H1 (cell line): ENCODE data around the gene SLC27A5. TPM values are rescaled to one million over a fixed set of nuclear protein-coding genes. Genes with fewer than 3 reads are reported as not detected.

Experiments
- CTCF ChIA-PET: fragments of 300-600 bp; sonication (Branson Sonifier 250); formaldehyde crosslinking; loops from one replicate; lab custom pipeline; 2021; ENCODE audit not compliant: partially characterized antibody; lab: Charles Lee
- POLR2A ChIA-PET: fragments of 300-600 bp; sonication (Branson Sonifier 250); formaldehyde crosslinking; loops from one replicate; lab custom pipeline; 2021; ENCODE audit warnings: inconsistent platforms; ENCODE audit not compliant: partially characterized antibody; lab: Charles Lee
- DNase-seq, 2 experiments: peaks; one replicate each; pipeline versions ENCODE4 v3.0.0 to v3.0.0-alpha.2; 2010 to 2022; ENCODE audit warnings: low spot score in 2 of 2, low read depth in 1 of 2, mixed read lengths in 1 of 2
- FAIRE-seq: peaks from 2 replicates; lab custom pipeline; 2011; peaks lifted over from hg19 to GRCh38; lab: Jason Lieb, UNC
- H2AFZ ChIP-seq: 2 replicates; pipeline ENCODE4 v1.8.1; 2012; ENCODE audit warnings: low read length, inconsistent platforms
- H2AK5ac ChIP-seq: 2 replicates; pipeline ENCODE4 v1.6.1; 2013; ENCODE audit warnings: low read depth, low read length
- H2BK120ac ChIP-seq: replicated peaks from 2 replicates; pipeline ENCODE3; 2013; ENCODE audit warnings: low read depth, low read length, inconsistent platforms
- H2BK12ac ChIP-seq: 2 replicates; pipeline ENCODE4 v1.6.1; 2013; ENCODE audit warnings: low read depth, low read length
- H2BK15ac ChIP-seq: 2 replicates; pipeline ENCODE4 v1.6.1; 2013; ENCODE audit warnings: low read length
- H2BK20ac ChIP-seq: 2 replicates; pipeline ENCODE4 v1.6.1; 2013; ENCODE audit warnings: low read length
- H2BK5ac ChIP-seq: 2 replicates; pipeline ENCODE4 v1.6.1; 2013; ENCODE audit warnings: low read depth, low read length
- H3K14ac ChIP-seq: 2 replicates; pipeline ENCODE4 v1.6.1; 2013; ENCODE audit warnings: inconsistent platforms; ENCODE audit not compliant: insufficient read length
- H3K18ac ChIP-seq: 2 replicates; pipeline ENCODE4 v1.6.1; 2013; ENCODE audit warnings: low read length; ENCODE audit errors: extremely low read depth
- H3K23ac ChIP-seq: 2 replicates; pipeline ENCODE4 v1.6.1; 2013; ENCODE audit warnings: inconsistent platforms; ENCODE audit not compliant: insufficient read length
- H3K23me2 ChIP-seq: 2 replicates; pipeline ENCODE4 v1.6.1; 2013; ENCODE audit warnings: low read depth, low read length
- H3K27ac ChIP-seq: 2 replicates; pipeline ENCODE4 v1.6.1; 2011; ENCODE audit warnings: low read depth, low read length, inconsistent platforms
- H3K27me3 ChIP-seq, 4 experiments: replicated peaks in 1 of 4; 1 replicate in 1 of 4; 2 replicates in 3 of 4; pipeline versions ENCODE4 v1.6.1 to v1.8.1; 2011 to 2013; ENCODE audit warnings: low read length in 3 of 4, mild to moderate bottlenecking in 3 of 4, inconsistent platforms in 2 of 4, mixed read lengths in 2 of 4, moderate library complexity in 1 of 4; ENCODE audit not compliant: control insufficient read depth in 3 of 4, insufficient read depth in 3 of 4; ENCODE audit errors: extremely low read depth in 1 of 4
- H3K36me3 ChIP-seq, 4 experiments: 2 replicates each; pipeline versions ENCODE4 v1.6.1 to v1.8.1; 2011 to 2013; ENCODE audit warnings: mild to moderate bottlenecking in 4 of 4, low read length in 3 of 4, moderate library complexity in 2 of 4, control low read depth in 1 of 4, inconsistent platforms in 1 of 4; ENCODE audit not compliant: insufficient read depth in 4 of 4, control insufficient read depth in 2 of 4
- H3K4ac ChIP-seq: replicated peaks from 2 replicates; pipeline ENCODE3; 2013; ENCODE audit warnings: low read length, low read depth, mixed read lengths, inconsistent platforms; ENCODE audit not compliant: insufficient read length
- H3K4me1 ChIP-seq, 4 experiments: replicated peaks in 1 of 4; 1 replicate in 1 of 4; 2 replicates in 3 of 4; pipeline versions ENCODE4 v1.6.1 to v1.8.1; 2011 to 2013; ENCODE audit warnings: low read length in 3 of 4, inconsistent platforms in 2 of 4, mixed read lengths in 1 of 4; ENCODE audit not compliant: insufficient read depth in 4 of 4, control insufficient read depth in 3 of 4
- H3K4me2 ChIP-seq, 2 experiments: 2 replicates each; pipeline versions ENCODE4 v1.6.1 to v1.8.1; 2011 to 2013; ENCODE audit warnings: low read depth in 2 of 2, low read length in 2 of 2, control low read depth in 1 of 2, inconsistent platforms in 1 of 2, mild to moderate bottlenecking in 1 of 2; ENCODE audit not compliant: insufficient read depth in 1 of 2
- H3K4me3 ChIP-seq, 4 experiments: fragments of 200-600, 300-600 bp in 1 of 4; sonication (generic), shearing (Covaris generic), sonication (Bioruptor Twin) in 1 of 4; 2 replicates each; pipeline versions ENCODE4 v1.5.1 to v1.8.1; 2011 to 2016; ENCODE audit warnings: low read length in 4 of 4, low read depth in 3 of 4, control low read depth in 2 of 4, inconsistent platforms in 2 of 4, mild to moderate bottlenecking in 2 of 4, mixed read lengths in 1 of 4, moderate library complexity in 1 of 4; ENCODE audit not compliant: insufficient read depth in 2 of 4; ENCODE audit errors: extremely low read depth in 1 of 4
- H3K56ac ChIP-seq: replicated peaks from 2 replicates; pipeline ENCODE3; 2013; ENCODE audit warnings: low read depth, mild to moderate bottlenecking, mixed read lengths, low read length, inconsistent platforms; ENCODE audit not compliant: insufficient read length
- H3K79me1 ChIP-seq: 2 replicates; pipeline ENCODE4 v1.6.1; 2013; ENCODE audit warnings: low read depth, low read length, control low read depth
- H3K79me2 ChIP-seq, 2 experiments: 2 replicates each; pipeline versions ENCODE4 v1.6.1 to v1.8.1; 2012 to 2013; ENCODE audit warnings: low read length in 2 of 2, mild to moderate bottlenecking in 2 of 2, inconsistent platforms in 1 of 2; ENCODE audit not compliant: insufficient read depth in 2 of 2, control insufficient read depth in 1 of 2
- H3K9ac ChIP-seq, 4 experiments: replicated peaks in 1 of 4; 1 replicate in 1 of 4; 2 replicates in 3 of 4; pipeline versions ENCODE4 v1.6.1 to v1.8.1; 2011 to 2013; ENCODE audit warnings: low read depth in 3 of 4, low read length in 3 of 4, control low read depth in 2 of 4, mild to moderate bottlenecking in 2 of 4, moderate library complexity in 2 of 4, inconsistent platforms in 1 of 4; ENCODE audit errors: extremely low read depth in 1 of 4
- H3K9me3 ChIP-seq, 2 experiments: 2 replicates each; pipeline versions ENCODE4 v1.6.1 to v1.8.1; 2012 to 2013; ENCODE audit warnings: mild to moderate bottlenecking in 2 of 2, moderate library complexity in 2 of 2, control low read depth in 1 of 2, inconsistent platforms in 1 of 2, low read depth in 1 of 2, low read length in 1 of 2, mixed read lengths in 1 of 2; ENCODE audit not compliant: insufficient read depth in 2 of 2
- H4K20me1 ChIP-seq, 2 experiments: replicated peaks in 1 of 2; 2 replicates each; pipeline versions ENCODE3 to v1.8.1; 2011 to 2013; ENCODE audit warnings: inconsistent platforms in 2 of 2, low read length in 2 of 2, mild to moderate bottlenecking in 1 of 2; ENCODE audit not compliant: insufficient read depth in 2 of 2, control insufficient read depth in 1 of 2
- H4K5ac ChIP-seq: 2 replicates; pipeline ENCODE4 v1.6.1; 2013; ENCODE audit warnings: low read length, low read depth, mixed read lengths, inconsistent platforms; ENCODE audit not compliant: insufficient read length
- H4K8ac ChIP-seq: 2 replicates; pipeline ENCODE4 v1.8.0; 2013; ENCODE audit warnings: mild to moderate bottlenecking, moderate library complexity, low read length, inconsistent platforms; ENCODE audit not compliant: insufficient read depth; ENCODE audit errors: extremely low read depth
- H4K91ac ChIP-seq: replicated peaks from 2 replicates; pipeline ENCODE3; 2013; ENCODE audit warnings: low read length, mixed read lengths, inconsistent platforms; ENCODE audit not compliant: insufficient read length
- BACH1 ChIP-seq: IDR thresholded peaks from 2 replicates; pipeline ENCODE4 v1.6.1; 2012; ENCODE audit warnings: low read length, improper control_type of control experiment
- HDAC2 ChIP-seq, 2 experiments: fragments of 300-600 bp in 1 of 2; sonication (generic) in 1 of 2; IDR thresholded peaks; 2 replicates each; pipeline ENCODE4 v1.6.1; 2011 to 2012; ENCODE audit warnings: low read depth in 2 of 2, low read length in 2 of 2, mild to moderate bottlenecking in 2 of 2, moderate library complexity in 2 of 2, borderline replicate concordance in 1 of 2, inconsistent platforms in 1 of 2
- RAD21 ChIP-seq, 2 experiments: IDR thresholded peaks in 1 of 2; conservative IDR thresholded peaks in 1 of 2; 2 replicates each; pipeline ENCODE4 v1.6.1; 2011; ENCODE audit warnings: low read depth in 2 of 2, low read length in 2 of 2, improper control_type of control experiment in 1 of 2, inconsistent platforms in 1 of 2, mild to moderate bottlenecking in 1 of 2, moderate library complexity in 1 of 2
- RBBP5 ChIP-seq: IDR thresholded peaks from 2 replicates; pipeline ENCODE4 v1.7.1; 2012; ENCODE audit warnings: low read depth, mild to moderate bottlenecking, inconsistent platforms, low read length, moderate library complexity, borderline replicate concordance
- RNF2 ChIP-seq: fragments of 200-900, 300-1000 bp; sonication (generic); IDR thresholded peaks from 2 replicates; pipeline ENCODE4 v1.7.1; 2016; ENCODE audit warnings: borderline replicate concordance, low read depth, mild to moderate bottlenecking, antibody characterized with exemption, low read length; ENCODE audit not compliant: poor library complexity, severe bottlenecking; ENCODE audit errors: missing control alignments
- RXRA ChIP-seq: IDR thresholded peaks from 2 replicates; pipeline ENCODE4 v1.6.1; 2011; ENCODE audit warnings: low read depth, mild to moderate bottlenecking, low read length, moderate library complexity; ENCODE audit not compliant: insufficient read depth
- SP2 ChIP-seq: IDR thresholded peaks from 2 replicates; pipeline ENCODE4 v1.6.1; 2012; ENCODE audit warnings: mild to moderate bottlenecking, low read length, inconsistent platforms
- USF2 ChIP-seq: IDR thresholded peaks from 2 replicates; pipeline ENCODE4 v1.6.1; 2011; ENCODE audit warnings: low read length, improper control_type of control experiment
- WGBS, 2 experiments: shearing (Covaris generic) in 1 of 2; methylation state at CpG; one replicate each; pipeline versions ENCODE4 v1.1.6 to v1.1.7; 2013 to 2015; ENCODE audit warnings: low lambda C conversion rate in 2 of 2, mixed read lengths in 2 of 2, inconsistent platforms in 1 of 2, low coverage in 1 of 2, missing lambda C conversion rate in 1 of 2; ENCODE audit not compliant: insufficient replicate concordance in 2 of 2, insufficient coverage in 1 of 2, insufficient read length in 1 of 2; ENCODE audit errors: extremely low coverage in 1 of 2, missing lambda C conversion rate in 1 of 2; 5-methylcytosine and 5-hydroxymethylcytosine counted together
- polyA plus RNA-seq, 7 experiments: library from polyadenylated mRNA; depleted of rRNA in 3 of 7; stranded (reverse) in 5 of 7; unstranded in 2 of 7; fragments of >200 nt in 5 of 7; fragments of 200-250 nt in 2 of 7; gene quantifications; 1 replicate in 5 of 7; 2 replicates in 1 of 7; 4 replicates in 1 of 7; pipeline versions ENCODE4 v1.2.1 to v1.2.3, GENCODE V29; 2011 to 2013; ENCODE audit warnings: missing spikeins in 2 of 7, mixed read lengths in 2 of 7
- total RNA-seq: library from RNA; stranded (reverse); fragmentation: NEBNext Ultra II Directional; extraction: Animal tissue kit (Norgen Biotek cat#: 25700); gene quantifications from 2 replicates; pipeline ENCODE4 v1.2.1, GENCODE V29; 2021

The SLC27A5 gene
- total and polyA plus RNA-seq, 2 of the 8 experiments (the other 6 are each of a cell fraction or from before 2014, with no cell fraction given), result 25.1 to 80.5 TPM

DNA sequence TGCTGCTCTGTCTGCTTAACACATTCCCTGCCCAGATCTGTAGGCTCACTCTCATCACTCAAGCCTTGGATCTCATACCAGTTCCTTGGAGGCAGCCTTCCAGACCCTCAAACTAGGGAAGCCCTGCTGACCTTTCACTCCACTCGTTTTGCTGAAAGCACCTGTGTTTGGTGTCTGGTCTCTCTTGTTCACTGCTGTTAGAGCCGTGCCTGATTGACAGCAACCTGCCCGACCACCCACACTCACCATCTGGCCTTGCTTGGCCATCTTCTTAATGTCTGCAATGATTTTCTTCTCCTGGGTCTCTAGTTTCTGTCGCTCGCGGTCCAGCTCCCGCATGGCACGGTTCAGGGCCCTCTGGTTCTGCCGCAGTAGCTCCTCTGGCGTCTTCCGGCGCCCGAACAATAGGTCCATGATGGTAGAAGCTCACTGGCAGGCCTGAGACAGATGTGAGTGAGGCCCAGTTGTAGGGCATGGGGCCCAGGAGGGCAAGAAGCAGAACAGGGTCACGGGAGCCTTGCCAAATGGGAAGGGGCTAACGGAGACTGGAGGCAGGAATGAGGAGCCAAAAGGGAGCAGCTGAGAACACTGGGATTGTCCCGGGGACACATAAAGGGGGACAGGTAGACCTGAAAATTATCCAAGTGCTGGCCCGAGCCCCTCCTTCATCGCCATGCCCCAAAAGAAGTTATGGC, 42.2 kb upstream of the SLC27A5 start:
- Histone ChIP-seq H2AK5ac (no peak overlapping the region), H2BK12ac (no peak overlapping the region), H3K23me2 (peaks cover 16% of the 10 kb centered on the region), H2BK20ac (no peak overlapping the region), H2AFZ (no peak overlapping the region), H3K56ac (no peak overlapping the region), H2BK5ac (peak overlapping the region; percentile 95; the same call in 1 of the 2 replicates), H3K36me3 (peaks cover 28 to 49% (median 40%) of the 10 kb centered on the region in 4 experiments), H3K79me1 (peaks cover 8% of the 10 kb centered on the region), H3K4me3 (peak overlapping the region; percentile 62 to 79 (median 68)), H4K91ac (no peak overlapping the region), H3K4ac (no peak overlapping the region), H3K79me2 (peaks cover 7 to 27% of the 10 kb centered on the region in 2 experiments), H3K27me3 (no peaks in the 10 kb centered on the region), H4K5ac (no peak overlapping the region), H3K14ac (no peak overlapping the region), H2BK120ac (no peak overlapping the region), H3K27ac (peak overlapping the region; percentile 65), H3K4me1 (peaks cover 0 to 21% (median 12%) of the 10 kb centered on the region in 4 experiments; a peak in 6 of 7 replicates), H3K9me3 (no peaks in the 10 kb centered on the region), H3K18ac (0 out of 2 replicates have a peak overlapping the region, but pooled peaks have one; percentile 92)
- FAIRE-seq (no peak), DNase-seq (peak in 1 of 2 experiments; percentile 59)
- ChIA-PET CTCF (interaction anchor here (0.7 to 4.6 kb wide), 6 partner anchors 8 to 40 kb away, joined by 3 to 33 read pairs (median 6); partner anchors contain the start of genes TRIM28 and ZBTB45), POLR2A (interaction anchor here (0.5 to 13.8 kb wide), 17 partner anchors 9 to 599 kb away, joined by 3 to 650 read pairs (median 6); partner anchors contain the start of genes MZF1, RNF225, RPS5 and SLC27A5)
- TF ChIP-seq RAD21 (IDR thresholded peaks at IDR 0.05 in 1 of 2, conservative IDR thresholded peaks at IDR 0.05 in 1 of 2; ENCODE audit: low read depth in 2 of 2, low read length in 2 of 2) (no peak), RNF2 (no peak), USF2 (no peak), HDAC2 (IDR thresholded peaks at IDR 0.05; ENCODE audit: borderline replicate concordance in 1 of 2, low read depth in 2 of 2, low read length in 2 of 2) (no peak), RBBP5 (no peak), SP2 (no peak), RXRA (no peak), BACH1 (no peak)
- TF ChIP-seq, all 59 proteins: peak for 0
- WGBS, 2 experiments, result 73% methylated on average over 18 of the region's 18 CpGs; no CpG with 5 or more reads in 1 of the 2 experiments
- Histone ChIP-seq H3K4me2 (peak overlapping the region; percentile 76 to 88), H4K8ac (no peak overlapping the region), H3K9ac (peak overlapping the region in 3 of 4 experiments; percentile 72 to 91 (median 88); a peak in 6 of 7 replicates), H2BK15ac (peak overlapping the region; percentile 46; the same call in 1 of the 2 replicates), H4K20me1 (peaks cover 7 to 24% of the 10 kb centered on the region in 2 experiments), H3K23ac (no peak overlapping the region)
